IgD-negative memory B cell (primary cell): Measurements from ENCODE around the gene ACYP2. TPM values are rescaled to one million over a fixed set of nuclear protein-coding genes. Genes with fewer than 3 reads are reported as not detected.

Experiments used
- H3K27ac Mint-ChIP-seq, 3 donors: one replicate each; pipeline ENCODE4 v1.8.0; 2020 to 2022; ENCODE audit warnings: mild to moderate bottlenecking in 3 of 3, mixed read lengths in 3 of 3, moderate library complexity in 1 of 3
- H3K27me3 Mint-ChIP-seq: one replicate; pipeline ENCODE4 v1.8.0; 2021; ENCODE audit warnings: mixed read lengths
- H3K36me3 Mint-ChIP-seq: one replicate; pipeline ENCODE4 v1.8.0; 2020; ENCODE audit warnings: mild to moderate bottlenecking, mixed read lengths
- H3K4me1 Mint-ChIP-seq, 3 donors: one replicate each; pipeline ENCODE4 v1.8.0; 2020 to 2022; ENCODE audit warnings: mixed read lengths in 3 of 3, mild to moderate bottlenecking in 1 of 3
- H3K4me3 Mint-ChIP-seq, 4 donors: one replicate each; pipeline ENCODE4 v1.8.0; 2020 to 2022; ENCODE audit warnings: mild to moderate bottlenecking in 4 of 4, mixed read lengths in 4 of 4, moderate library complexity in 3 of 4
- H3K9me3 Mint-ChIP-seq, 3 donors: one replicate each; pipeline ENCODE4 v1.8.0; 2020 to 2021; ENCODE audit warnings: mixed read lengths in 3 of 3, mild to moderate bottlenecking in 1 of 3
- polyA plus RNA-seq: library from polyadenylated mRNA; unstranded; fragments of 300-500 nt; fragmentation: Illumina TruSeq; gene quantifications from one replicate; pipeline ENCODE4 v1.2.3, GENCODE V29; 2021

The ACYP2 gene
- polyA plus RNA-seq, 1 donor from 2014 or later = 26.8 TPM

- no peaks in the 10 kb centered on the region for H3K9me3 Mint-ChIP-seq
- peaks cover 11% of the 10 kb centered on the region for H3K36me3 Mint-ChIP-seq
- no peak overlapping the region for H3K4me3 Mint-ChIP-seq
- no peaks in the 10 kb centered on the region for H3K27me3 Mint-ChIP-seq
- H3K4me1 Mint-ChIP-seq = no peaks in the 10 kb centered on the region
- no peak overlapping the region for H3K27ac Mint-ChIP-seq
Measured at GRCh38 chr2:54161660-54162424, 46.4 kb downstream of the ACYP2 start.

- Mint-ChIP-seq H3K4me3 (no peak overlapping the region), H3K27ac (no peak overlapping the region), H3K36me3 (peaks cover 12% of the 10 kb centered on the region), H3K27me3 (no peaks in the 10 kb centered on the region), H3K9me3 (no peaks in the 10 kb centered on the region), H3K4me1 (no peaks in the 10 kb centered on the region)
Measured at GRCh38 chr2:54164106-54164505, 48.7 kb downstream of the ACYP2 start.

- H3K4me3 Mint-ChIP-seq = no peak overlapping the region
- H3K4me1 Mint-ChIP-seq = no peaks in the 10 kb centered on the region
- no peak overlapping the region for H3K27ac Mint-ChIP-seq
- no peaks in the 10 kb centered on the region for H3K27me3 Mint-ChIP-seq
- H3K36me3 Mint-ChIP-seq = peaks cover 12% of the 10 kb centered on the region
- H3K9me3 Mint-ChIP-seq = no peaks in the 10 kb centered on the region
Measured at GRCh38 chr2:54166121-54166773, 50.8 kb downstream of the ACYP2 start.

GRCh38 chr2:54176577-54176976 lies 61.2 kb downstream of the ACYP2 start:
- H3K36me3 Mint-ChIP-seq = peaks cover 20% of the 10 kb centered on the region
- H3K27me3 Mint-ChIP-seq = no peaks in the 10 kb centered on the region
- no peaks in the 10 kb centered on the region for H3K4me1 Mint-ChIP-seq
- no peak overlapping the region for H3K4me3 Mint-ChIP-seq
- H3K27ac Mint-ChIP-seq = no peak overlapping the region
- no peaks in the 10 kb centered on the region for H3K9me3 Mint-ChIP-seq

GRCh38 chr2:54183281-54183680 lies 67.9 kb downstream of the ACYP2 start:
- no peaks in the 10 kb centered on the region for H3K27me3 Mint-ChIP-seq
- H3K4me1 Mint-ChIP-seq = no peaks in the 10 kb centered on the region
- peaks cover 6% of the 10 kb centered on the region for H3K36me3 Mint-ChIP-seq
- no peak overlapping the region for H3K27ac Mint-ChIP-seq
- peaks cover 0 to 2% (median 0%) of the 10 kb centered on the region in 3 donors for H3K9me3 Mint-ChIP-seq
- H3K4me3 Mint-ChIP-seq = no peak overlapping the region

GRCh38 chr2:54183972-54184371 lies 68.6 kb downstream of the ACYP2 start:
- Mint-ChIP-seq H3K9me3 (peaks cover 0 to 2% (median 0%) of the 10 kb centered on the region in 3 donors), H3K36me3 (peaks cover 6% of the 10 kb centered on the region), H3K4me3 (no peak overlapping the region), H3K4me1 (no peaks in the 10 kb centered on the region), H3K27me3 (no peaks in the 10 kb centered on the region), H3K27ac (no peak overlapping the region)

GRCh38 chr2:54185105-54185504 lies 69.7 kb downstream of the ACYP2 start:
- peaks cover 0 to 2% (median 0%) of the 10 kb centered on the region in 3 donors for H3K9me3 Mint-ChIP-seq
- no peak overlapping the region for H3K4me3 Mint-ChIP-seq
- H3K27ac Mint-ChIP-seq = no peak overlapping the region
- H3K4me1 Mint-ChIP-seq = peaks cover 0 to 2% (median 0%) of the 10 kb centered on the region in 3 donors
- H3K27me3 Mint-ChIP-seq = no peaks in the 10 kb centered on the region
- H3K36me3 Mint-ChIP-seq = peaks cover 6% of the 10 kb centered on the region

GRCh38 chr2:54187331-54187730 lies 71.9 kb downstream of the ACYP2 start:
- no peak overlapping the region for H3K27ac Mint-ChIP-seq
- no peaks in the 10 kb centered on the region for H3K36me3 Mint-ChIP-seq
- no peak overlapping the region for H3K4me3 Mint-ChIP-seq
- peaks cover 0 to 2% (median 0%) of the 10 kb centered on the region in 3 donors for H3K9me3 Mint-ChIP-seq
- peaks cover 0 to 4% (median 2%) of the 10 kb centered on the region in 3 donors for H3K4me1 Mint-ChIP-seq
- H3K27me3 Mint-ChIP-seq = no peaks in the 10 kb centered on the region

GRCh38 chr2:54189539-54189938 lies 74.1 kb downstream of the ACYP2 start:
- no peaks in the 10 kb centered on the region for H3K36me3 Mint-ChIP-seq
- H3K27ac Mint-ChIP-seq = no peak overlapping the region
- H3K4me3 Mint-ChIP-seq = no peak overlapping the region
- no peaks in the 10 kb centered on the region for H3K27me3 Mint-ChIP-seq
- H3K4me1 Mint-ChIP-seq = peaks cover 0 to 4% (median 2%) of the 10 kb centered on the region in 3 donors
- peaks cover 0 to 2% (median 0%) of the 10 kb centered on the region in 3 donors for H3K9me3 Mint-ChIP-seq

GRCh38 chr2:54191361-54192135 lies 76.1 kb downstream of the ACYP2 start:
- Mint-ChIP-seq H3K36me3 (no peaks in the 10 kb centered on the region), H3K27ac (no peak overlapping the region), H3K4me1 (peaks cover 4 to 5% (median 4%) of the 10 kb centered on the region in 3 donors), H3K9me3 (no peaks in the 10 kb centered on the region), H3K27me3 (no peaks in the 10 kb centered on the region), H3K4me3 (no peak overlapping the region)

GRCh38 chr2:54194761-54195750 lies 79.6 kb downstream of the ACYP2 start:
- Mint-ChIP-seq H3K4me3 (no peak overlapping the region), H3K9me3 (no peaks in the 10 kb centered on the region), H3K36me3 (no peaks in the 10 kb centered on the region), H3K4me1 (peaks cover 2 to 5% (median 4%) of the 10 kb centered on the region in 3 donors), H3K27ac (no peak overlapping the region), H3K27me3 (no peaks in the 10 kb centered on the region)

- Mint-ChIP-seq H3K4me3 (no peak overlapping the region), H3K27me3 (no peaks in the 10 kb centered on the region), H3K9me3 (no peaks in the 10 kb centered on the region), H3K27ac (peak overlapping the region in 1 of 3 donors; percentile 71), H3K36me3 (no peaks in the 10 kb centered on the region), H3K4me1 (peaks cover 0 to 5% (median 2%) of the 10 kb centered on the region in 3 donors)
Measured at GRCh38 chr2:54196646-54197045, 81.2 kb downstream of the ACYP2 start.

GRCh38 chr2:54204476-54204875 lies 89.1 kb downstream of the ACYP2 start:
- Mint-ChIP-seq H3K27ac (no peak overlapping the region), H3K4me3 (no peak overlapping the region), H3K27me3 (no peaks in the 10 kb centered on the region), H3K4me1 (peaks cover 4 to 6% (median 5%) of the 10 kb centered on the region in 3 donors), H3K9me3 (peaks cover 0 to 3% (median 0%) of the 10 kb centered on the region in 3 donors), H3K36me3 (no peaks in the 10 kb centered on the region)

- Mint-ChIP-seq H3K9me3 (peaks cover 0 to 3% (median 0%) of the 10 kb centered on the region in 3 donors), H3K27ac (peak overlapping the region in 2 of 3 donors; percentile 13 to 59), H3K4me3 (no peak overlapping the region)
Measured at GRCh38 chr2:54206596-54206995, 91.2 kb downstream of the ACYP2 start.

More at GRCh38 chr2:54206596-54206995, 91.2 kb downstream of the ACYP2 start:
- H3K4me1 Mint-ChIP-seq = peaks cover 4 to 6% (median 5%) of the 10 kb centered on the region in 3 donors
- no peaks in the 10 kb centered on the region for H3K27me3 Mint-ChIP-seq
- no peaks in the 10 kb centered on the region for H3K36me3 Mint-ChIP-seq
